ENCODE measurements around the gene CDH8.
"Not testable (repeated sequence)": the region's sequence is repeated elsewhere in the genome, so short reads cannot be mapped to it uniquely, and the experiment has no call there.

CDH8 gene

DNA sequence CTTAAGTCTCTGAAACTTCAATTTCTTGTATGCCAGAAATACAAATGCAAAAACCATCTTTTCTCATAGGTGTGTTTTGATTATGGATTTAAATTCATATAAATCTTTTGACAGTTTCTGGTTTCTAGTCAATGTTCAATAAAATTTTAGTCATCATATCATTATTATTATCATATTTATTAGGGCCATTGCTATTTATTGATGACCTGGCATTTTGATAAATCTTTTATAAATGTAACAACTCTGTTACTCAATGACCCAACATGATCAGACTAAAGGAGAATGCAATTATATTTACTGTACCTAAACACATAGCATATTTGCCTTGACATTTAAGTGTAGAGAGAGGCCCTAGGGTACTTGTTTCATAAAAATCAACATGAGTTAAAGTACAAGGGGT lies 320.8 kb downstream of the CDH8 start:
- TF ChIP-seq CTCF (IDR thresholded peaks at IDR 0.05) = no peak
- Histone ChIP-seq H3K4me3 (no peak overlapping the region), H3K27ac (no peak overlapping the region)
- no peak for DNase-seq (ENCODE audit: low spot score)

- H3K4me3 ChIP-seq = no peak overlapping the region
- no peak overlapping the region for H3K27ac ChIP-seq
- no peak for DNase-seq (ENCODE audit: low spot score)
- TF ChIP-seq CTCF (IDR thresholded peaks at IDR 0.05) = no peak
Observed at GRCh38 chr16:61713787-61714186, 322.5 kb downstream of the CDH8 start.

- not testable (repeated sequence) for H3K27ac ChIP-seq; H3K4me3 ChIP-seq; DNase-seq (ENCODE audit: low spot score)
Observed at GRCh38 chr16:61699640-61700039, 336.6 kb downstream of the CDH8 start.

DNA sequence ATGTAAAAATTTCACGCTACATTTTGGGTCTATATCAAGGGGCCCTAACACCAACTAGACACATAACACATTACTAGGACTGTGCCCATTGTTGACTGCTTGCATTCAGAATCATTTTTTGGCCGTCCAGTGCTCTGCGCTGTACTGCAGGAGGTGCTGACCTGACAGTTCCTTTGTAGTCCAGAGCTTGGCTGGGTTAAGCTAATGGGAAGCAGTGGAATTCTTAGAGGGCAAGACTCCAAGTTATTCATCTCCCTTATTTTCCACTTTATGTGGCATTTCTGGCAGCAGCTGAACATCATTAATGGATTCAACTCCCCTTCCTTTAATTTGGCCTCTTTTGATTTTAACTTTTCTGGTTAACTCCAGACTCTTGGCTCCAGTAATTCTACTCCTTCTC lies 351.7 kb downstream of the CDH8 start:
- no peak overlapping the region for H3K27ac ChIP-seq
- H3K4me3 ChIP-seq = no peak overlapping the region
- DNase-seq (ENCODE audit: low spot score) = no peak
- no peak for TF ChIP-seq CTCF (IDR thresholded peaks at IDR 0.05)

- Histone ChIP-seq H3K4me3 (no peak overlapping the region), H3K27ac (no peak overlapping the region)
- DNase-seq (ENCODE audit: low spot score) = no peak
- no peak for TF ChIP-seq CTCF (IDR thresholded peaks at IDR 0.05)
Observed at GRCh38 chr16:61681673-61682072, 354.6 kb downstream of the CDH8 start.

DNA sequence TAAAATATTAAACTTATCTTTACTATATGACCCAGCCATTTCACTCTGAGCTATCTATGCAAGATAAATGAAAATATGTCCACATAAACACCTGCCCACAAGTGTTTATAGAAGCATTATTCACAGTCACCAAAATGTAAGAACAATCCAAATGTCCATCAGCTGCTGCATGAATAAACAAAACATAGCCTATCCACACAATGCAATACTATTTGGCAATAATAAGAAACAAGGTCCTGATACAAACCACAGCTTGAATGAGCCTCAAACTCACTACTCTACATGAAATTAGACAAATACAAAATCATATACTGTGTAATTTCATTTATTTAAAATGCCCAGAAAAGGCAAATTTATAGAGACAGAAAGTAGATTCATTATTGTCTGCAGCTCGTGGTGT lies 355.1 kb downstream of the CDH8 start:
- no peak overlapping the region for H3K4me3 ChIP-seq
- no peak for TF ChIP-seq CTCF (IDR thresholded peaks at IDR 0.05)
- no peak for DNase-seq (ENCODE audit: low spot score)
- H3K27ac ChIP-seq = no peak overlapping the region

DNA sequence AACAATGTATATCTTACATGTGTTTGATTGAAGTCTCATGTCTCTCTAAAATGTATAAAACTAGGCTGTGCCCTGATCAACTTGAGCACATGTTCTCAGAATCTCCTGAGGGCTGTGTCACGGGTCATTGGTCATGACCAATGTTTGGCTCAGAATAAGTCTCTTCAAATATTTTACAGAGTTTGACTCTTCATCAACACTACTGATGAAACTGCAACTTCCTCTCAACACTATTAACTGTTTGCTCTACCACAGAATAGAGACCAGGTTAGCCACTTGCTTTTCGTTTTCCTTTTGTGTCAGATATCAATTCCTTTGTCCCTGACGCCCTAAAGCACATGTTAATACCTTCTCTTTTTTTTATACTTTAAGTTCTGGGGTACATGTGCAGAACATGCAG lies 358.1 kb downstream of the CDH8 start:
- TF ChIP-seq CTCF (IDR thresholded peaks at IDR 0.05) = no peak
- no peak for DNase-seq (ENCODE audit: low spot score)
- H3K27ac ChIP-seq = no peak overlapping the region
- H3K4me3 ChIP-seq = no peak overlapping the region

GRCh38 chr16:61677776-61678175 lies 358.5 kb downstream of the CDH8 start:
- no peak overlapping the region for H3K27ac ChIP-seq
- no peak for DNase-seq (ENCODE audit: low spot score)
- no peak for TF ChIP-seq CTCF (IDR thresholded peaks at IDR 0.05)
- H3K4me3 ChIP-seq = no peak overlapping the region
